ENCODE measurements around the gene EVC2. TPM values are rescaled to one million over a fixed set of nuclear protein-coding genes. Genes with fewer than 3 reads are reported as not detected.

The EVC2 gene
- total and polyA plus RNA-seq, 9 donors, result 4.4 to 7.2 (median 5.4) TPM

GRCh38 chr4:5573965-5574364 lies 134.4 kb downstream of the EVC2 start:
- no peak overlapping the region for H3K4me3 ChIP-seq (ENCODE audit: low read length)
- H3K36me3 ChIP-seq (ENCODE audit: control insufficient read depth, insufficient read depth, low read length), result peaks cover 53% of the 10 kb centered on the region
- H3K27ac ChIP-seq (ENCODE audit: low read length), result no peak overlapping the region
- H3K4me1 ChIP-seq (ENCODE audit: control insufficient read depth, insufficient read depth, low read length), result no peaks in the 10 kb centered on the region
- no peaks in the 10 kb centered on the region for H3K27me3 ChIP-seq (ENCODE audit: control insufficient read depth, insufficient read depth, low read length)
- no peaks in the 10 kb centered on the region for H3K9me3 ChIP-seq (replicated peaks; ENCODE audit: control insufficient read depth, low read depth, low read length)
- no peak for DNase-seq
- WGBS (ENCODE audit: insufficient coverage), result 69% methylated on average over 3 of the region's 8 CpGs

GRCh38 chr4:5572751-5573150 lies 135.6 kb downstream of the EVC2 start:
- DNase-seq, result no peak
- no peaks in the 10 kb centered on the region for H3K27me3 ChIP-seq (ENCODE audit: control insufficient read depth, insufficient read depth, low read length)
- H3K4me1 ChIP-seq (ENCODE audit: control insufficient read depth, insufficient read depth, low read length), result no peaks in the 10 kb centered on the region
- H3K36me3 ChIP-seq (ENCODE audit: control insufficient read depth, insufficient read depth, low read length), result peaks cover 54% of the 10 kb centered on the region
- H3K27ac ChIP-seq (ENCODE audit: low read length), result no peak overlapping the region
- H3K9me3 ChIP-seq (replicated peaks; ENCODE audit: control insufficient read depth, low read depth, low read length), result no peaks in the 10 kb centered on the region
- WGBS (ENCODE audit: insufficient coverage), result 90% methylated on average over 5 of the region's 5 CpGs
- H3K4me3 ChIP-seq (ENCODE audit: low read length), result no peak overlapping the region

GRCh38 chr4:5572114-5572513 lies 136.2 kb downstream of the EVC2 start:
- no peak overlapping the region for H3K27ac ChIP-seq (ENCODE audit: low read length)
- H3K4me3 ChIP-seq (ENCODE audit: low read length), result no peak overlapping the region
- H3K36me3 ChIP-seq (ENCODE audit: control insufficient read depth, insufficient read depth, low read length), result peaks cover 54% of the 10 kb centered on the region
- DNase-seq, result no peak
- no peaks in the 10 kb centered on the region for H3K27me3 ChIP-seq (ENCODE audit: control insufficient read depth, insufficient read depth, low read length)
- WGBS (ENCODE audit: insufficient coverage), result no CpG with 5 or more reads among the region's 2 CpGs
- H3K9me3 ChIP-seq (replicated peaks; ENCODE audit: control insufficient read depth, low read depth, low read length), result no peaks in the 10 kb centered on the region
- H3K4me1 ChIP-seq (ENCODE audit: control insufficient read depth, insufficient read depth, low read length), result no peaks in the 10 kb centered on the region

GRCh38 chr4:5571646-5572045 lies 136.7 kb downstream of the EVC2 start:
- Histone ChIP-seq H3K4me1 (ENCODE audit: control insufficient read depth, insufficient read depth, low read length) (no peaks in the 10 kb centered on the region), H3K27me3 (ENCODE audit: control insufficient read depth, insufficient read depth, low read length) (no peaks in the 10 kb centered on the region), H3K36me3 (ENCODE audit: control insufficient read depth, insufficient read depth, low read length) (peaks cover 55% of the 10 kb centered on the region), H3K9me3 (replicated peaks; ENCODE audit: control insufficient read depth, low read depth, low read length) (no peaks in the 10 kb centered on the region), H3K27ac (ENCODE audit: low read length) (no peak overlapping the region), H3K4me3 (ENCODE audit: low read length) (no peak overlapping the region)
- peak; percentile 16 for DNase-seq
- WGBS (ENCODE audit: insufficient coverage), result 86% methylated on average over 2 of the region's 5 CpGs

- no peaks in the 10 kb centered on the region for H3K27me3 ChIP-seq (ENCODE audit: control insufficient read depth, insufficient read depth, low read length)
- no peaks in the 10 kb centered on the region for H3K4me1 ChIP-seq (ENCODE audit: control insufficient read depth, insufficient read depth, low read length)
- 92% methylated on average over 5 of the region's 5 CpGs for WGBS (ENCODE audit: insufficient coverage)
- peaks cover 58% of the 10 kb centered on the region for H3K36me3 ChIP-seq (ENCODE audit: control insufficient read depth, insufficient read depth, low read length)
- DNase-seq, result no peak
- H3K4me3 ChIP-seq (ENCODE audit: low read length), result no peak overlapping the region
- H3K27ac ChIP-seq (ENCODE audit: low read length), result no peak overlapping the region
- no peaks in the 10 kb centered on the region for H3K9me3 ChIP-seq (replicated peaks; ENCODE audit: control insufficient read depth, low read depth, low read length)
Measured at GRCh38 chr4:5569451-5569850, 138.9 kb downstream of the EVC2 start.

GRCh38 chr4:5568931-5569330 lies 139.4 kb downstream of the EVC2 start:
- Histone ChIP-seq H3K4me3 (ENCODE audit: low read length) (no peak overlapping the region), H3K27me3 (ENCODE audit: control insufficient read depth, insufficient read depth, low read length) (no peaks in the 10 kb centered on the region), H3K4me1 (ENCODE audit: control insufficient read depth, insufficient read depth, low read length) (no peaks in the 10 kb centered on the region), H3K27ac (ENCODE audit: low read length) (no peak overlapping the region), H3K36me3 (ENCODE audit: control insufficient read depth, insufficient read depth, low read length) (peaks cover 54% of the 10 kb centered on the region), H3K9me3 (replicated peaks; ENCODE audit: control insufficient read depth, low read depth, low read length) (no peaks in the 10 kb centered on the region)
- WGBS (ENCODE audit: insufficient coverage), result 67% methylated on average over 5 of the region's 6 CpGs
- no peak for DNase-seq

GRCh38 chr4:5568336-5568735 lies 140.0 kb downstream of the EVC2 start:
- Histone ChIP-seq H3K36me3 (ENCODE audit: control insufficient read depth, insufficient read depth, low read length) (peaks cover 51% of the 10 kb centered on the region), H3K9me3 (replicated peaks; ENCODE audit: control insufficient read depth, low read depth, low read length) (no peaks in the 10 kb centered on the region), H3K4me3 (ENCODE audit: low read length) (no peak overlapping the region), H3K27me3 (ENCODE audit: control insufficient read depth, insufficient read depth, low read length) (no peaks in the 10 kb centered on the region), H3K4me1 (ENCODE audit: control insufficient read depth, insufficient read depth, low read length) (no peaks in the 10 kb centered on the region), H3K27ac (ENCODE audit: low read length) (no peak overlapping the region)
- WGBS (ENCODE audit: insufficient coverage), result 92% methylated on average over 18 of the region's 20 CpGs
- DNase-seq, result no peak

- Histone ChIP-seq H3K4me1 (ENCODE audit: control insufficient read depth, insufficient read depth, low read length) (no peaks in the 10 kb centered on the region), H3K27ac (ENCODE audit: low read length) (no peak overlapping the region), H3K27me3 (ENCODE audit: control insufficient read depth, insufficient read depth, low read length) (no peaks in the 10 kb centered on the region), H3K4me3 (ENCODE audit: low read length) (no peak overlapping the region), H3K36me3 (ENCODE audit: control insufficient read depth, insufficient read depth, low read length) (peaks cover 48% of the 10 kb centered on the region), H3K9me3 (replicated peaks; ENCODE audit: control insufficient read depth, low read depth, low read length) (no peaks in the 10 kb centered on the region)
- DNase-seq, result no peak
- 73% methylated on average over 4 of the region's 7 CpGs for WGBS (ENCODE audit: insufficient coverage)
Measured at GRCh38 chr4:5566991-5567390, 141.4 kb downstream of the EVC2 start.

- no peak for DNase-seq
Measured at GRCh38 chr4:5566526-5566925, 141.8 kb downstream of the EVC2 start.

GRCh38 chr4:5563856-5564255 lies 144.5 kb downstream of the EVC2 start:
- Histone ChIP-seq H3K36me3 (ENCODE audit: control insufficient read depth, insufficient read depth, low read length) (peaks cover 49% of the 10 kb centered on the region), H3K27me3 (ENCODE audit: control insufficient read depth, insufficient read depth, low read length) (no peaks in the 10 kb centered on the region), H3K9me3 (replicated peaks; ENCODE audit: control insufficient read depth, low read depth, low read length) (no peaks in the 10 kb centered on the region), H3K27ac (ENCODE audit: low read length) (no peak overlapping the region), H3K4me3 (ENCODE audit: low read length) (no peak overlapping the region), H3K4me1 (ENCODE audit: control insufficient read depth, insufficient read depth, low read length) (no peaks in the 10 kb centered on the region)
- WGBS (ENCODE audit: insufficient coverage), result 97% methylated on average over 5 of the region's 6 CpGs
- no peak for DNase-seq

More at GRCh38 chr4:5566526-5566925, 141.8 kb downstream of the EVC2 start:
- no peaks in the 10 kb centered on the region for H3K9me3 ChIP-seq (replicated peaks; ENCODE audit: control insufficient read depth, low read depth, low read length)
- no peak overlapping the region for H3K4me3 ChIP-seq (ENCODE audit: low read length)
- no peak overlapping the region for H3K27ac ChIP-seq (ENCODE audit: low read length)
- H3K27me3 ChIP-seq (ENCODE audit: control insufficient read depth, insufficient read depth, low read length), result no peaks in the 10 kb centered on the region
- peaks cover 47% of the 10 kb centered on the region for H3K36me3 ChIP-seq (ENCODE audit: control insufficient read depth, insufficient read depth, low read length)
- 100% methylated on average over 2 of the region's 6 CpGs for WGBS (ENCODE audit: insufficient coverage)
- no peaks in the 10 kb centered on the region for H3K4me1 ChIP-seq (ENCODE audit: control insufficient read depth, insufficient read depth, low read length)

GRCh38 chr4:5562476-5562875 lies 145.9 kb downstream of the EVC2 start:
- 92% methylated on average over 4 of the region's 7 CpGs for WGBS (ENCODE audit: insufficient coverage)
- H3K9me3 ChIP-seq (replicated peaks; ENCODE audit: control insufficient read depth, low read depth, low read length), result no peaks in the 10 kb centered on the region
- H3K4me3 ChIP-seq (ENCODE audit: low read length), result no peak overlapping the region
- H3K4me1 ChIP-seq (ENCODE audit: control insufficient read depth, insufficient read depth, low read length), result no peaks in the 10 kb centered on the region
- DNase-seq, result no peak
- peaks cover 44% of the 10 kb centered on the region for H3K36me3 ChIP-seq (ENCODE audit: control insufficient read depth, insufficient read depth, low read length)
- no peaks in the 10 kb centered on the region for H3K27me3 ChIP-seq (ENCODE audit: control insufficient read depth, insufficient read depth, low read length)
- H3K27ac ChIP-seq (ENCODE audit: low read length), result no peak overlapping the region
